NK-92 treated with Interleukin-12 subunit alpha and Interleukin-12 subunit beta, amount 100 ng/mL, for 24 hours (cell line): Measurements from ENCODE around the gene CHFR.
"Not testable (repeated sequence)": the region's sequence is repeated elsewhere in the genome, so short reads cannot be mapped to it uniquely, and the experiment has no call there.

ENCODE experiments used
- DNase-seq: peaks from one replicate; lab custom pipeline; 2025; lab: John Stamatoyannopoulos, UW

CHFR gene

GRCh38 chr12:132807295-132808092, 79.9 kb downstream of the CHFR start:
- no peak for DNase-seq

- no peak for DNase-seq
Measured at GRCh38 chr12:132806857-132807256, 80.5 kb downstream of the CHFR start.

GRCh38 chr12:132804426-132804861, 83.0 kb downstream of the CHFR start:
- DNase-seq: no peak

- DNase-seq: no peak
Measured at GRCh38 chr12:132803888-132804287, 83.5 kb downstream of the CHFR start.

- DNase-seq: no peak
Measured at GRCh38 chr12:132803125-132803524, 84.3 kb downstream of the CHFR start.

GRCh38 chr12:132801741-132802140, 85.7 kb downstream of the CHFR start:
- DNase-seq: no peak

GRCh38 chr12:132798836-132799235, 88.6 kb downstream of the CHFR start:
- no peak for DNase-seq

- no peak for DNase-seq
Measured at GRCh38 chr12:132797820-132798570, 89.4 kb downstream of the CHFR start.

GRCh38 chr12:132795847-132796246, 91.6 kb downstream of the CHFR start:
- DNase-seq: no peak

GRCh38 chr12:132791940-132792339, 95.5 kb downstream of the CHFR start:
- not testable (repeated sequence) for DNase-seq

GRCh38 chr12:132789099-132789471, 98.3 kb downstream of the CHFR start:
- no peak for DNase-seq

- no peak for DNase-seq
Measured at GRCh38 chr12:132788375-132789098, 98.9 kb downstream of the CHFR start.

GRCh38 chr12:132787877-132788276, 99.5 kb downstream of the CHFR start:
- no peak for DNase-seq

- no peak for DNase-seq
Measured at GRCh38 chr12:132786192-132786591, 101.2 kb downstream of the CHFR start.

- DNase-seq: no peak
Measured at GRCh38 chr12:132784580-132784979, 102.8 kb downstream of the CHFR start.

- DNase-seq: no peak
Measured at GRCh38 chr12:132783917-132784531, 103.4 kb downstream of the CHFR start.
